CD4-positive, alpha-beta T cell treated with Interleukin-6 at 100 ng/mL for 8 hours (primary cell): ENCODE measurements around the gene NUCKS1.
A peak's percentile ranks its signal among the peaks of the same experiment; 100 is the strongest.
"Not testable (repeated sequence)": the region's sequence is repeated elsewhere in the genome, so short reads cannot be mapped to it uniquely, and the experiment has no call there.

ENCODE experiments used
- DNase-seq: peaks from one replicate; pipeline ENCODE4 v3.0.0-alpha.2; 2020; ENCODE audit warnings: mixed read lengths, low spot score

NUCKS1 gene

GRCh38 chr1:205729945-205730610, 19.9 kb downstream of the NUCKS1 start:
- DNase-seq, result no peak

DNA sequence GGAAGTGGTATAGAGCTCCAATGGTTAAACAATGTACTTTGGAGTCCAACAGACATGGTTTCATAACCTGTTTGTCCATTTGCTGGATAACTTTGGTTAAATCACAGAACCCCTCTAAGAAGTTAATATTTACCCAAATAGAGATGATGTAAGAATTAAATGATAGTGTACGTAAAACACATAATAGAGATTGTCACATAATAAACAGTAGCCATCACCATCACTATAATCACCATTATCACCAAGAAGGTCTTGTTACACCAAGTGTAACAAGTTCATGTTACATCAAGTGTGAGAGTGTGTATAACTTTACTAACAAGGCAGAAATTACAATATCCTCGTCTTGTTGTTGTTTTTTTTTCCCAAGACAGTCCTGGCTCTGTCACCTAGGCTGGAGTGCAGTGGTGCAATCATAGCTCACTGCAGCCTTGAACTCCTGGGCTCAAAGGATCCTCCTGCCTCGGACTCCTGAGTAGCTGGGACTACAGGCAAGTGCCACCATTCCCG, 23.3 kb downstream of the NUCKS1 start:
- no peak for DNase-seq

GRCh38 chr1:205725514-205725913, 24.5 kb downstream of the NUCKS1 start:
- no peak for DNase-seq

DNA sequence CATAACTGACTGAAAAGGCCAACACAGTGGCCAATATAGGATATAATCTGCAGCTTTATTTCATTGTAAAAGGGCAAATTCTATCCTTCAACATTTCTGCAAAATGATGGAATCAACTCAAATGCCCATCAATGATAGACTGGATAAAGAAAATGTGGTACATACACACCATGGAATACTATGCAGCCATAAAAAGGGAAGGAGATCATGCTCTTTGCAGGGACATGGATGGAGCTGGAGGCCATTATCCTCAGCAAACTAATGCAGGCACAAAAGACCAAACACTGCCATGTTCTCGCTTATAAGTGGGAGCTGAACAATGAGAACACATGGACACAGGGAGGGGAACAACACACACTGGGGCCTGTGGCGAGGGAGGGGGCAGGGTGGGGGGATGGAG, 29.2 kb downstream of the NUCKS1 start:
- DNase-seq, result not testable (repeated sequence)

DNA sequence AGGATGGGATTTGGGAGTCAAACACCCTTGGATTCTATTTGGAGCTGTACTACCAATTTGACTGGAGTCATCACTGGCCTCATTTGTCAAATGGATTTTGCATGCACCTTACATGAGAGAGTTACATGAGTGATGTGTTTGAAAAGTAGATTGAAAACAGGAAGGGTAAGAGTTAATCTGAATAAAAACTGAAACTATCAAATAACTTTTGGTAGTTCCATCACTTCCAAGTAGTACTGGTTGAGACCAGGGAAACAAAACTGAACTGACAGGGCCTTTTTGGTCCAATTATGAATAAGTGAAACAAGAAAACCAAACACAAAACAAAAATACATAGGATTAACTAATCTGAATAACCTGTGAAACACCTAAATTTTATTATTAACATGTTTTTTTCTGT, 30.2 kb downstream of the NUCKS1 start:
- DNase-seq, result no peak

- DNase-seq, result no peak
Measured at GRCh38 chr1:205719015-205719414, 31.0 kb downstream of the NUCKS1 start.

- no peak for DNase-seq
Measured at GRCh38 chr1:205716371-205717132, 33.4 kb downstream of the NUCKS1 start.

DNA sequence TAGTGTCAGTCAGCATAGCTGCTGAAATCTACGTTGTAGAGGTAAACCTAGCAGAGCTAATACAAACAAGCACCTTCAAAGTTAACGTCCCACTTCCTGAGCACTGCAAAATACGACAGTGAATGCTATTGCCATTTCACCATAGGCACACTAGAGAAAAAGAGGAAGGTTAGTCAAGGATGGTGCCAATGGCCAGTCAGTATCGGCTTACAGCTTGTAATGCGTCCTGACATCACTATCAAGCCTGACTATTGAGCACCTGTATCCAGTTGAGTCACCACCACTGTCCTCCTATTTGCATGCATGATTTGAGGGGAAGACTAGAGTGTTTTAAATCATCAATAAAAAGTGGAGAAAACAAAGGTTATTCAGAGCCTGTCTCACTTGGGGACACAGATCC, 34.4 kb downstream of the NUCKS1 start:
- DNase-seq, result no peak

GRCh38 chr1:205714906-205715246, 35.1 kb downstream of the NUCKS1 start:
- DNase-seq, result no peak

DNA sequence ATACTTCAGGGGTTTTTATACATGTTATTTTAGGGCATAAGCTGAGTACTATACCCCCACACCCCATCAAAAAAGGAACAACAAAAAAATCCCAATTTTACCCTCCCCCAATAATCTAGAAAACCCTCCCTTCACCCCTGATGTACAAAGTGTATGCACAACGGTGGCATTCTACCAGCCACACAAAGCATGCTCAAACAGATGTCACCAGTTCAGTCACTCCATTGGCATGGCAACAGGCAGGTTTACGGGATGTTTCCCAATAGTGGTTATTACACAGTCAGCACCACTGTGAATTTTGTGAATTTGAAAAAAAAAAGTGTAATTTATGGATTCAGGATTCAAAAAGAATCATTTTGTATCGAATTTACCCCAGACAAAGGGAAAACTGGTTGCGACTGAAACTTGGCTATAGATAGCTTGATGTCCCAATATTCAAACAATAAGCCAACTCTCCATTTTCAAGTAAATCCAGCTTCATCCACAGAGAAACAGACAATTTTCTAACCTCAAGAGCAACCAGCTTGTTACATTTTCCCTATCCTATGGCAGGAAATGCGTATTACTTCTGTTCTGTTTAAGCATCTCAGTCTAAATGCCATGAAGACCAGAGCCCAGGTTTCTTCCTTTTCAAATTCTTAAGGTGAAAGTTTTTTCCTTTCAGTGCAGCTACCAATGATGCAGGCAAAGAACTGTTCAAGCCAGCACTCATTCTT, 35.6 kb downstream of the NUCKS1 start:
- DNase-seq, result no peak

- DNase-seq, result peak; percentile 65
Measured at GRCh38 chr1:205711105-205712048, 38.6 kb downstream of the NUCKS1 start.

- DNase-seq, result no peak
Measured at GRCh38 chr1:205710201-205711062, 39.5 kb downstream of the NUCKS1 start.

DNA sequence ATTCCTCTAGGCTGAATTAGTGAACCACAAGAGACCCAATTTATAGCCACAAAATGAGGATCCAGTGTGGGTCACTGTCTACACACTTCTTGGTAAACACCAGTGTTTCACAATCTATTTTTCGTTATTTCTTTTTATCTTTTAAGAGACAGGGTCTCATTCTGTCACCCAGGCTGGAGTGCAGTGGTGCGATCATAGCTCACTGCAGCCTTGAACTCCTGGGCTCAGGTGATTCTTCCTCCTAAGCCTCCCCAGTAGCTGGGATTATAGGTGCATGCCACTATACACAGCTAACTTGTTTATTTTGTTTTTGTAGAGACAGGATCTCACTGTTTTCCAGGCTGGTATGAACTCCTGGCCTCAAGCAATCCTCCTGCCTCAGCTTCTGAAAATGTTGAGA, 40.3 kb downstream of the NUCKS1 start:
- no peak for DNase-seq

DNA sequence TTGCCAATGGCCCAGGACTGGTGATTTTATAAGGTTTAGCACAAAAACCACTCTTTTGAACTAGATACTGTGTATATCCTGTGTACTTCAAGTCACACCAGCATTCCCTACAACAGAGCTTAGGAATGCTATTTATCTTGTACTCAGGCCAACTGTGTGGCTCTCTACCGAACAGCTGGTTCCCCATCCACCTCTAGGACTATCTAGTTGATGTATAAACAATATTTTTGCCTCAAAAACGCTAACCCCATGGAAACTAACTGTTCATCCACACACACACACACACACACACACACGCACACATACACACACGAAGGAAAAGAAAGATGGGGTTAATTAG, 41.0 kb downstream of the NUCKS1 start:
- DNase-seq, result no peak

- DNase-seq, result no peak
Measured at GRCh38 chr1:205706601-205707502, 43.1 kb downstream of the NUCKS1 start.

DNA sequence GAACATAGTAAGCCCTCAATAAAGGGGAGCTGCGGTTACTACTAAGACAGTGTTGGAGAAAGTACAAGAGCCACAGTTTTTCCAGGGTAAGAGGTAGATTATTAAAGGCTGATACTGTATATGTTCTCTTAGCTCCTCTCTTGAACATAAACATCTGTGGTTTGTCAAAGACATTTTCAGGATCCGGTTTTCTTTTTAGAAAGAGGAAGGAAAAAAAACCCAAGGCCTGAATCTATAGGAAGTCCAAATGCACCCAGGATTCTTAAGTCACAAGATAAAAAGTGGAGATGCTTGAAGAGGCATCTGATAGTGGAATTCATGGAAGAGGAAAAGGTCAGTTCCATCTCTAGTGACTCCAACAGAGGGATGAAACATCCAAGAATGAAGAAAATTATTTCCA, 45.1 kb downstream of the NUCKS1 start:
- no peak for DNase-seq

DNA sequence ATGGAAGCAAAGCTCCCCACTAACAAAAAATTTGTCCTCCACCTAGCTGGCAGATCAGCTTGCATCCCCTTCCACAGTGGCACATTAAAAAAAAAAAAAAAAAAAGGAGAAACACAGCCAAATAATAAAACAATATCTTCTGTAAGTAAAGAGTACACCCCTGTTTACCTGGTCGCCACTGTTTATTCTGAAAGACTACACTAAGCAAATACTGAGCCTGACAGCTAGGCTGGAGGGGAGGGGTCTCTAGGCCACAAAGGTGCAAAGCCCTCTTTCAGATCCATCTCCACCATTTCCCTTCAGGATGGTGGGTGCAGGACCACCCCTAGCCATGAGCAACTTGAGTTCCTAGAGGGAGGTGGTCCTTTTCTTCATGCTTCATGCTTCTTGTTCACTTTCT, 46.9 kb downstream of the NUCKS1 start:
- no peak for DNase-seq

DNA sequence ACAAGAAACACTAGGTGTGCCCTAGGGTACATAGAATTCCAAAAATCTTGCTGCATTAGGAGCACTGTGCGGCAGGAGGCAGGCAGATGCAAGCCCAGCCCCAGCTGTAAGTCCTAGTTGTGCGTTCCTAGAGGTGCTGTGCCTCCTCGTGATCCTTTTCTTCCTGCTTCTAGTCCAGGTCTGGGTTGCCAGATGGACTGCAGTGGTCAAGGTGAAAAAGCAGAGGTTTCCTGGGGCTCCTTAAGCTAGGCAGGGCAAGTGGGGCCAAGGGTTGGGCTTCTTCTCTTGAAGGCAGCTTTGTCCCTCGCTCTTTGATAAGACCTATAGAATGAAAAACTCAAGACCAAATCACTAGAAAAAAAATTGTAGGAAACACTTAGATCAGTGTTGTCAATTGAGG, 48.1 kb downstream of the NUCKS1 start:
- no peak for DNase-seq

DNA sequence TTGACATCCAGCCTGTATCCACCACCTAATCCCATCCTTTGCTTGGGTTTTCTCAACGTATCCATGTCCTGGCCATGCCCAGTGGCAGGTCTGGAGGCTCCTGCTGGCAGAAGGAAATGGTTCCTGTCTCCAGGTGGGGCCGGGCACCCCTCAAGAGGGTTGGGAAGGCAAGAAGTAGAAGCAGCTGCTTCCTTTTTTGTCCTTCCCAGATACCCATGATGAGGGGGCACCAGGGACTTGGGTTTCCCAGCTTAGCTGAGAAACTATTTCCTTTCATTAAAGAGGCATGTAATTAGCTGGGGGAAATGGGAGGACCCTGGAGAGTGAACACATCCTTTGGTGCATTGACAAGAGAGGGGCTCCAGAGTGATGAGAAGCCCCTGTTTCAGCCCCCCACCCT, 48.6 kb downstream of the NUCKS1 start:
- DNase-seq, result no peak

GRCh38 chr1:205700865-205701401, 49.0 kb downstream of the NUCKS1 start:
- DNase-seq, result no peak
